ENCODE measurements around the gene BRD4.

The BRD4 gene

GRCh38 chr19:15194938-15195337, 137.4 kb downstream of the BRD4 start:
- no peak for DNase-seq (ENCODE audit: low read depth)

DNA sequence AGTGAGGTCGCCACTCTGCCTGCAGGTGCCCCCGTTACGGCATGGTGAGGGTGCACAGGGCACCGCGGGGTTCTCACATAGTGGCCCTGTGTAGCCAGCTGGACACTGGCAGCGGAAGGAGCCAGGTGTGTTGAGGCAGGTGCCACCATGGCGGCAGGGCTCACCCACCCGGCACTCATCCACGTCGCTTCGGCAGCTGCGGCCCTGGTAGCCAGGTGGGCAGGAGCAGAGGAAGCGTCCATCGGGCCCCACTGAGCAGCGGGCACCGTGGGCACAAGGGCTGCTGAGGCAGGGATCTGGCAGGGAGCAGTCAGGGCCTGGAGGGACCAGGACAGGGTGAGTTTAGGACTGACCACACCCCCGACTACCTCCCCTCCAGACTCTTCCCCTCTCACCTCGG, 140.4 kb downstream of the BRD4 start:
- DNase-seq (ENCODE audit: low read depth): no peak

- no peak for DNase-seq (ENCODE audit: low read depth)
Observed at GRCh38 chr19:15191514-15191913, 140.8 kb downstream of the BRD4 start.

DNA sequence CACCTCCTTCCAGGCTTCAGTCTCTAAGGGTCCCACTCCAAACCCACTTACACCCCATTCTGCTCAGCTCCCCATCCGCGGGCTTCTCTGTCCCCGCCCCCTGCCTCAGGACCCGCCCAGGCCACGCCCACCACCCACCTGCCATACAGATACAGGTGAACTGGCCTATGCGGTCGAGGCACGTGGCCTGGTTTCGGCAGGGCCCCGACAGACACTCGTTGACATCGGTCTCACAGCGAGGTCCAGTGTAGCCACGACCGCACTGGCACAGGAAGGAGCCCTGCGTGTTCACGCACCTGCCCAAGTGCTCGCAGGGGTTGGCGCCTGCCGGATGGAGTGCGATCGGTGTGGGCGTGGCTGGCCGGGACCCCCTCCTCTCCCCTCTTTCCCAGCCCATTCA, 143.5 kb downstream of the BRD4 start:
- DNase-seq (ENCODE audit: low read depth): no peak

- no peak for DNase-seq (ENCODE audit: low read depth)
Observed at GRCh38 chr19:15187026-15188007, 145.0 kb downstream of the BRD4 start.
